Prostate gland (tissue), 1 donor: ENCODE results near the gene SCFD1.

Experiments used
- POLR2A ChIP-seq: fragments of 450-650 bp; IDR thresholded peaks from one replicate; pipeline ENCODE4 v1.6.1; 2016; ENCODE audit warnings: antibody characterized with exemption, mild to moderate bottlenecking
- POLR2AphosphoS5 ChIP-seq: sonication (generic); formaldehyde crosslinking; IDR thresholded peaks from one replicate; pipeline ENCODE4 v1.6.1; 2017; ENCODE audit warnings: antibody characterized with exemption

GRCh38 chr14:30608533-30609006 lies 13.5 kb upstream of the SCFD1 start:
- TF ChIP-seq POLR2AphosphoS5 (no peak), POLR2A (no peak)
